IMR-90 (cell line): ENCODE measurements around the gene TDRD3. TPM values are rescaled to one million over a fixed set of nuclear protein-coding genes. Genes with fewer than 3 reads are reported as not detected.

Experiments
- ATAC-seq: fragments of 200-7000 bp; cut with Tn5 transposase; 2 replicates; pipeline ENCODE4 v1.9.1; 2020; ENCODE audit warnings: low read depth, mild to moderate bottlenecking, moderate library complexity
- BruUV-seq: library from RNA; stranded (reverse); fragments of 400-500 nt; replicated peaks from 2 replicates; lab custom pipeline; 2021; lab: Mats Ljungman, UMichigan
- CTCF ChIA-PET: fragments of 300-600 bp; formaldehyde crosslinking; extraction: SDS; loops from one replicate; lab custom pipeline; 2021; ENCODE audit warnings: antibody characterized with exemption; lab: Yijun Ruan, JAX
- POLR2A ChIA-PET: fragments of 300-600 bp; sonication (Branson Sonifier 250); formaldehyde crosslinking; loops from one replicate; lab custom pipeline; 2022; ENCODE audit warnings: antibody characterized with exemption; ENCODE audit not compliant: unreplicated experiment; lab: Charles Lee
- DNase-seq: peaks from one replicate; pipeline ENCODE4 v3.0.0; 2013
- H2AFZ ChIP-seq: replicated peaks from 2 replicates; pipeline ENCODE3; 2013; ENCODE audit warnings: low read length, mild to moderate bottlenecking; ENCODE audit not compliant: poor library complexity
- H2AK5ac ChIP-seq: 2 replicates; pipeline ENCODE4 v1.6.1; 2013; ENCODE audit warnings: low read depth, low read length, inconsistent platforms
- H2AK9ac ChIP-seq: replicated peaks from 2 replicates; pipeline ENCODE3; 2013; ENCODE audit warnings: mild to moderate bottlenecking, low read depth, low read length, moderate library complexity; ENCODE audit not compliant: poor library complexity
- H2BK120ac ChIP-seq: 2 replicates; pipeline ENCODE4 v1.6.1; 2013; ENCODE audit warnings: low read depth, low read length, inconsistent platforms
- H2BK15ac ChIP-seq: 3 replicates; pipeline ENCODE4 v1.6.1; 2013; ENCODE audit warnings: low read depth, low read length, inconsistent platforms
- H2BK20ac ChIP-seq: 2 replicates; pipeline ENCODE4 v1.6.1; 2013; ENCODE audit warnings: low read depth, mild to moderate bottlenecking, inconsistent platforms, low read length, moderate library complexity
- H2BK5ac ChIP-seq: 2 replicates; pipeline ENCODE4 v1.6.1; 2013; ENCODE audit warnings: mild to moderate bottlenecking, low read depth, low read length, inconsistent platforms; ENCODE audit not compliant: poor library complexity, severe bottlenecking
- H3K14ac ChIP-seq: replicated peaks from 2 replicates; pipeline ENCODE4 v1.6.1; 2013; ENCODE audit warnings: low read depth, low read length, inconsistent platforms
- H3K18ac ChIP-seq: 2 replicates; pipeline ENCODE4 v1.6.1; 2013; ENCODE audit warnings: low read depth, low read length, control low read depth
- H3K23ac ChIP-seq: 2 replicates; pipeline ENCODE4 v1.6.1; 2013; ENCODE audit warnings: low read depth, low read length, inconsistent platforms
- H3K27ac ChIP-seq: 2 replicates; pipeline ENCODE4 v1.5.1; 2013; ENCODE audit warnings: mild to moderate bottlenecking, control low read depth, low read length; ENCODE audit not compliant: insufficient read depth
- H3K27me3 ChIP-seq: 2 replicates; pipeline ENCODE4 v1.6.1; 2013; ENCODE audit warnings: low read length; ENCODE audit not compliant: control insufficient read depth, insufficient read depth
- H3K36me3 ChIP-seq: 2 replicates; pipeline ENCODE4 v1.6.1; 2013; ENCODE audit warnings: low read length, mixed read lengths; ENCODE audit not compliant: control insufficient read depth, insufficient read depth
- H3K4ac ChIP-seq: 2 replicates; pipeline ENCODE4 v1.6.1; 2013; ENCODE audit warnings: low read depth, low read length, inconsistent platforms
- H3K4me1 ChIP-seq: 2 replicates; pipeline ENCODE4 v1.6.1; 2013; ENCODE audit warnings: low read length, mixed read lengths; ENCODE audit not compliant: control insufficient read depth, insufficient read depth
- H3K4me2 ChIP-seq: 2 replicates; pipeline ENCODE4 v1.6.1; 2013; ENCODE audit warnings: low read depth, mild to moderate bottlenecking, control low read depth, low read length, moderate library complexity
- H3K4me3 ChIP-seq: 2 replicates; pipeline ENCODE4 v1.5.1; 2013; ENCODE audit warnings: low read depth, mild to moderate bottlenecking, control low read depth, low read length, moderate library complexity; ENCODE audit not compliant: insufficient read depth
- H3K56ac ChIP-seq: 2 replicates; pipeline ENCODE4 v1.6.1; 2013; ENCODE audit warnings: low read length, inconsistent platforms; ENCODE audit not compliant: insufficient read depth; ENCODE audit errors: extremely low read depth
- H3K79me1 ChIP-seq, 2 experiments: 2 replicates each; pipeline ENCODE4 v1.6.1; 2013; ENCODE audit warnings: low read length in 2 of 2, inconsistent platforms in 1 of 2, low read depth in 1 of 2
- H3K9ac ChIP-seq: 2 replicates; pipeline ENCODE4 v1.6.1; 2013; ENCODE audit warnings: low read depth, low read length, control low read depth
- H3K9me1 ChIP-seq: 2 replicates; pipeline ENCODE4 v1.6.1; 2013; ENCODE audit warnings: low read length, inconsistent platforms; ENCODE audit not compliant: insufficient read depth
- H3K9me3 ChIP-seq: 2 replicates; pipeline ENCODE4 v1.6.1; 2013; ENCODE audit warnings: low read length; ENCODE audit not compliant: control insufficient read depth, insufficient read depth
- H4K20me1 ChIP-seq: 2 replicates; pipeline ENCODE4 v1.6.1; 2013; ENCODE audit warnings: low read length, inconsistent platforms; ENCODE audit not compliant: insufficient read depth
- H4K5ac ChIP-seq: 2 replicates; pipeline ENCODE4 v1.6.1; 2013; ENCODE audit warnings: mild to moderate bottlenecking, low read depth, low read length, control low read depth
- H4K8ac ChIP-seq, 2 experiments: 2 replicates each; pipeline ENCODE4 v1.6.1; 2013; ENCODE audit warnings: low read depth in 2 of 2, low read length in 2 of 2, control low read depth in 1 of 2, inconsistent platforms in 1 of 2
- H4K91ac ChIP-seq: 2 replicates; pipeline ENCODE4 v1.6.1; 2013; ENCODE audit warnings: low read depth, low read length, inconsistent platforms; ENCODE audit not compliant: insufficient read depth
- CEBPB ChIP-seq: IDR thresholded peaks from 2 replicates; pipeline ENCODE4 v1.6.1; 2012; ENCODE audit warnings: low read depth, low read length, improper control_type of control experiment
- FOS ChIP-seq: fragments of 150-350 bp; IDR thresholded peaks from 2 replicates; pipeline ENCODE4 v1.6.1; 2016; ENCODE audit warnings: low read depth, low read length
- MAFK ChIP-seq: IDR thresholded peaks from 2 replicates; pipeline ENCODE4 v1.6.1; 2012; ENCODE audit warnings: low read depth, low read length, improper control_type of control experiment
- MAZ ChIP-seq: IDR thresholded peaks from 2 replicates; pipeline ENCODE4 v1.6.1; 2012; ENCODE audit warnings: low read depth, mild to moderate bottlenecking, low read length, improper control_type of control experiment, moderate library complexity, borderline replicate concordance
- NFE2L2 ChIP-seq: fragments of 150-350 bp; IDR thresholded peaks from 2 replicates; pipeline ENCODE4 v1.6.1; 2016; ENCODE audit warnings: low read depth, mild to moderate bottlenecking, low read length
- POLR2A ChIP-seq: IDR thresholded peaks from 2 replicates; pipeline ENCODE4 v1.6.1; 2012; ENCODE audit warnings: mild to moderate bottlenecking, low read depth, low read length
- RAD21 ChIP-seq: IDR thresholded peaks from 2 replicates; pipeline ENCODE4 v1.6.1; 2012; ENCODE audit warnings: low read length, improper control_type of control experiment
- RFX5 ChIP-seq: IDR thresholded peaks from 2 replicates; pipeline ENCODE4 v1.8.0; 2012; ENCODE audit warnings: low read depth, mild to moderate bottlenecking, low read length, moderate library complexity
- WGBS, 2 experiments: methylation state at CpG; one replicate each; pipeline versions ENCODE4 v1.1.5 to v1.1.7; 2013; ENCODE audit warnings: missing lambda C conversion rate in 2 of 2; ENCODE audit not compliant: insufficient read length in 1 of 2; ENCODE audit errors: extremely low coverage in 2 of 2; 5-methylcytosine and 5-hydroxymethylcytosine counted together
- dilution Hi-C: fragments of 300-500 bp; cut with HindIII; formaldehyde crosslinking; loops from one replicate; pipeline ENCODE4 v1.14.3; 2018; ENCODE audit warnings: low sequenced_read_pairs; ENCODE audit not compliant: unreplicated experiment
- in situ Hi-C: fragments of 300-500 bp; cut with MboI; formaldehyde crosslinking; loops from 3 replicates; pipeline ENCODE4 v1.14.3; 2019; ENCODE audit warnings: low sequenced_read_pairs, inconsistent platforms, mixed read lengths
- intact Hi-C: fragments of 100-400 bp; cut with micrococcal nuclease; formaldehyde crosslinking; loops from 2 replicates; pipeline ENCODE4 v1.10.0; 2022
- polyA plus RNA-seq, 3 experiments: library from polyadenylated mRNA; depleted of rRNA; stranded (reverse); fragments of >200 nt; gene quantifications; 2 replicates each; pipeline ENCODE4 v1.2.3, GENCODE V29; 2012; ENCODE audit warnings: low replicate concordance in 1 of 3
- total RNA-seq: library from RNA; depleted of rRNA; stranded (reverse); fragments of >200 nt; gene quantifications from 2 replicates; pipeline ENCODE4 v1.2.3, GENCODE V29; 2012
- TF ChIP-seq, protein P1 (sequence below): fragments of 150-350 bp; IDR thresholded peaks from 2 replicates; pipeline ENCODE4 v1.6.1; 2016; ENCODE audit warnings: low read depth, mild to moderate bottlenecking, low read length, moderate library complexity, borderline replicate concordance

Gene TDRD3
- total and polyA plus RNA-seq, 2 of the 4 experiments (the other 2 are of a cell fraction), result 3.9 to 12.0 TPM

DNA sequence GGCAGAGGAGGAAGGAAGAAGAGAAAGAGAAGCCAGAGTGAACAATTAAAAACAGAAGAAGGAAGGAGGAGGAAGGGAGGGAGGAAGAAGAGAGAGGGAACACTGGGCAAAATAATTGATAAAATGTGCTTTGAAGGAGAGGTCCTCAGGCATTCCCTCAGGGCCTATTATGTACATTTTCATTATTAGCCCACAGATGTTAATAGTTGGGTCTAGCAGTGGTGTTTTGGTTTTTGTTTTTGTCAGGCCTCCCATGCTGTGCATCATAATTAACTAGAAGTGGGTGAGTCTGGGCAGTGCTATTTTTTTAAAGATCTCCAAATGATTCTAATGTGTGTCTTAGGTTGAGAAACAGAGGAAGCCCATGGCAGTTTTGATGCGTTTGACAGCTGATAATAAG is 178.1 kb downstream of the TDRD3 start:
- no peak overlapping the region for H3K9ac ChIP-seq
- BruUV-seq, result no TSS peak
- H3K4me2 ChIP-seq, result no peak overlapping the region
- H2BK15ac ChIP-seq, result no peak overlapping the region
- H3K56ac ChIP-seq, result no peak overlapping the region
- in situ Hi-C loops, result no loop called here
- H3K18ac ChIP-seq, result no peak overlapping the region
- no peak overlapping the region for H4K8ac ChIP-seq
- H3K79me1 ChIP-seq, result no peaks in the 10 kb centered on the region
- no peak overlapping the region for H2BK20ac ChIP-seq
- no peak overlapping the region for H2AK9ac ChIP-seq
- peaks cover 3% of the 10 kb centered on the region; the same call in 1 of the 2 replicates for H3K9me1 ChIP-seq
- no peak overlapping the region for H3K27ac ChIP-seq
- no peaks in the 10 kb centered on the region for H4K20me1 ChIP-seq
- H3K27me3 ChIP-seq, result no peaks in the 10 kb centered on the region
- H3K14ac ChIP-seq, result no peak overlapping the region
- H3K4me3 ChIP-seq, result no peak overlapping the region
- H2BK120ac ChIP-seq, result no peak overlapping the region
- H2BK5ac ChIP-seq, result no peak overlapping the region
- H4K91ac ChIP-seq, result no peak overlapping the region
- no peaks in the 10 kb centered on the region for H3K9me3 ChIP-seq
- DNase-seq, result no peak
- TF ChIP-seq RFX5 (no peak), FOS (no peak), MAFK (no peak), MAZ (no peak), POLR2A (no peak), NFE2L2 (no peak), CEBPB (no peak), RAD21 (no peak)
- TF ChIP-seq, protein P1, sequence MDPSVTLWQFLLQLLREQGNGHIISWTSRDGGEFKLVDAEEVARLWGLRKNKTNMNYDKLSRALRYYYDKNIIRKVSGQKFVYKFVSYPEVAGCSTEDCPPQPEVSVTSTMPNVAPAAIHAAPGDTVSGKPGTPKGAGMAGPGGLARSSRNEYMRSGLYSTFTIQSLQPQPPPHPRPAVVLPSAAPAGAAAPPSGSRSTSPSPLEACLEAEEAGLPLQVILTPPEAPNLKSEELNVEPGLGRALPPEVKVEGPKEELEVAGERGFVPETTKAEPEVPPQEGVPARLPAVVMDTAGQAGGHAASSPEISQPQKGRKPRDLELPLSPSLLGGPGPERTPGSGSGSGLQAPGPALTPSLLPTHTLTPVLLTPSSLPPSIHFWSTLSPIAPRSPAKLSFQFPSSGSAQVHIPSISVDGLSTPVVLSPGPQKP, result no peak
- no peak overlapping the region for H3K23ac ChIP-seq
- H3K36me3 ChIP-seq, result no peaks in the 10 kb centered on the region
- H4K5ac ChIP-seq, result no peak overlapping the region
- dilution Hi-C loops, result no loop called here
- POLR2A ChIA-PET, result no interaction called here
- WGBS, 2 experiments, result no CpG with 5 or more reads among the region's 1 CpG
- H3K4me1 ChIP-seq, result peaks cover 3% of the 10 kb centered on the region; the same call in 1 of the 2 replicates
- no peak overlapping the region for H2AK5ac ChIP-seq
- CTCF ChIA-PET, result no interaction called here
- H2AFZ ChIP-seq, result no peak overlapping the region
- ATAC-seq, result no peak
- H3K4ac ChIP-seq, result no peak overlapping the region
- intact Hi-C loops, result no loop called here
